Epithelial cell of esophagus (primary cell): ENCODE results near the gene NUDT21.

Source experiments
- DNase-seq: peaks from one replicate; pipeline ENCODE4 v3.0.0; 2010; ENCODE audit warnings: low read depth
- H3K4me3 ChIP-seq: 2 replicates; pipeline ENCODE4 v1.5.1; 2011; ENCODE audit warnings: mild to moderate bottlenecking, low read length, control low read depth
- CTCF ChIP-seq: IDR thresholded peaks from 2 replicates; pipeline ENCODE4 v1.5.1; 2011; ENCODE audit warnings: low read depth, mild to moderate bottlenecking, low read length, control low read depth, inconsistent platforms; ENCODE audit not compliant: insufficient read depth; ENCODE audit errors: missing control alignments

Gene NUDT21

DNA sequence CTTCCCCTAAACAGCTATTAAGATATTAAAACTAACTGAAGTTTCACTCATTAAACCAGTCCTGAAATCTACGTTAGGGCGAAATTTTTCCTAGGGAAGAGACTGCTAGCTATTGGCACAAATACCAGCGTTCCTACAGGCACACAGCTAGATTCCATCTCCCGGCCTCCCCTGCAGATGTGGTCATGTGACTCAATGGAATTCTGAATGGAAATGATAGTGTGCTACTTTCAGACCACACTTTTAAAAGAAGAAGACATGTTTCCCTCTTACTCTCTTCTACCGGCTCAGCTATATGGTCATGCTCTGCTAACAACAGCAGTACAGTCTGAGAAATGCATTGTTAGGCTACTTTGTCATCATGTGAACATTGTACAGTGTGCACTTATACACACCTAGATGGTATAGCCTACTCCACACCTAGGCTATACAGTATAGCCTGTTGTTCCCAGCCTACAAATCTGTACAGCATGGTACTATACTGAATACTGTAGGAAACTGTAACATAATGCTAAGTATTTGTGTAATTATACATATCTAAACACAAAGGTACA lies 31.6 kb upstream of the NUDT21 start:
- no peak overlapping the region for H3K4me3 ChIP-seq
- TF ChIP-seq CTCF, result no peak
- no peak for DNase-seq

DNA sequence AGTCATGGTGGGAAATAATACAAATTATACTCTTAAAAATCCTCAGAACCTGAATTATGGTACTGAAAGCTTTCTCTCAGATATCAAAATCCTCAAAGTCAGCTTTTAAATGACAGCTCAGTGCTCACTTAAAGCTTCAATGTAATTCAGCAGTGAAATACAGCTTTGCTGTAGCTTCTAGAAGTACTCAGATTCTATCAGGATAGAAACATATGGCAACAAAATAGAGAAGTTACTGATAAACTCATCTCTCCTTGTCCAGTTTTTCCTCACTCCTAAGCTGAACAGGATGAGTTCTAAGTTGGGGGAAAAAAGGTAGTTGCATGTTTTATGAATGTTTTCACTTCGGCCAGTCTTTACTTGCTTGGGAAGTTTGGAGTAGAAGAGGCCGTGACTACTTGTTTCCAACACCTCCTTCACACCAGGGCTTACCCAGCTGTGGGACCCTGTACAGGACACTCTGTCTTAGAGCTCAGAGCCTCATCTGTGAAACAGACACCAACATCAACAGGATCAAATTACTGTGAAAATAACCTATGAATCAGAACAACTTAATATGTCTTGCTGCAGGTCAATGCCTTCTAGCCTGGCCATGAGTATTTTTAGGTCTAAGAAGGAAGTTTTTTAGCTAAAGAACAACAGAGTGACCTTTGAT lies 30.5 kb upstream of the NUDT21 start:
- no peak for TF ChIP-seq CTCF
- no peak for DNase-seq
- H3K4me3 ChIP-seq, result no peak overlapping the region

DNA sequence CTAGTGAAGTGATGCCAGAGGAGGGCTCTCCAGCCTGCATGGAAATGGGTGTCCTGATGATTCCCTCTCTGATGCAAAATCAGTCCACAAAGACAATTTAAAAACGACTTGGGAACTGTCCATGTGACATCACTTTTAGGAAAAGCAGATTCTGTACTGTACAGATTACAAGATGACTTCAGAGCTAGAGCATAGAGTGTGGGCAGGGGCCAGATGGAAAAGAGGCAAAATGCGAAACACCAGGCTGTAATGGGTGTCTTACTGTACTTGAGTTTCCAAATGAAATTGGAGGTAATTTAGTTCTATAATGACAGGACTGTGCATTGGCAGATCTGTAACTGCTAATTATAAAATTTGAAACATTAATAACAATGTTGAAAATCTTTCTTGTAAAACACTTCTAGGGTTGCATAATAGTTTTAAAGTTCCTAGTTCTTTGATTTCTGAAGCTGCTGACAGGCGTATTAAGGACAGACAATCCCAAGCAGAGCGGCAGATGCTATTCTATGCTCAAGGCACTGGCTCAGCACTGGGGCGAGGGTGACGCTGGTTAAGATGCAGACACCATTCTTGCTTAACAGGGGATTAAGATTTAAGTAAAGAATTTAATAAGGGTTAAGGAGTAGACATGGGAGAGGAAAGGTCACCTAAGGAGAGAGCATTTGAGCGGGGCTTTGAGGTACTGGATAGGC lies 29.8 kb upstream of the NUDT21 start:
- TF ChIP-seq CTCF, result no peak
- DNase-seq, result no peak
- no peak overlapping the region for H3K4me3 ChIP-seq

GRCh38 chr16:56479469-56479868 lies 28.3 kb upstream of the NUDT21 start:
- DNase-seq, result peak; percentile 9
- no peak for TF ChIP-seq CTCF
- no peak overlapping the region for H3K4me3 ChIP-seq

DNA sequence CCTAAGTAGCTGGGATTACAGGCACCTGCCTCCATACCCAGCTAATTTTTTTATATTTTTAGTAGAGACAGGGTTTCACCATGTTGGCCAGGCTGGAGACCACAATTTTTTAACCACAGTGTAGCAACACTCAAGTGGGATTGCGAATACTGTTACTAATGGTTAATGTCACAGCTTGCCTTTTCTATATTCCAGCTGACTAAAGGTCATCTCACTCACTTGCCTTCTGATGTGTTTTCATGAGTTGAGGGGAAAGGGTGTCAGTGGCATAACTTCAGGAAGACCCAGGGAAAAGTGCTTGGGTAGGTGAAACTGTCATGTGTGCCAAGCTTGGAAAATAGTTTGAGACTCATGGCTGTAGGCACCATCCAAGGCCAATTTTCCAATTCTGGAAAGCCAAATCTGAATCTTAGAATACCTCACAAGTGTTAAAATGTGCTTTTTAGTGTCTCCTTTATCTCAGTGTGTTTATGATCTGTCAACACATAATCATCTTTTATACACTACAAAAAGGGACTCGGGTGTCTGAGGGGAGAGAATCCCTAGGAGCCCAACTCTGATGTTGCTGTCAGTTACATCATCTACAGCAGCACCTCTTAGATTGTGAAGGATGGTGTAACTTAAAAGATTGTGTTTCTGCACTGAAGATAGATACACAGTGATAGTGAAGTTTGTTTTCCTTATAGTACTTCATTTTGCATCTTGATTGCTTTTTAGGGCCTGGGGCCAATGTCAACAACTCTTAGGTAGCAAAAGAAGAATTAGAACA lies 27.3 kb upstream of the NUDT21 start:
- DNase-seq, result no peak
- no peak overlapping the region for H3K4me3 ChIP-seq
- TF ChIP-seq CTCF, result no peak

GRCh38 chr16:56477096-56477878 lies 26.2 kb upstream of the NUDT21 start:
- TF ChIP-seq CTCF, result no peak
- H3K4me3 ChIP-seq, result no peak overlapping the region
- peak; percentile 81 for DNase-seq
